HS-5 (cell line): ENCODE results near the gene TMEM89.
A peak's percentile ranks its signal among the peaks of the same experiment; 100 is the strongest.

ENCODE experiments used
- DNase-seq: peaks from one replicate; pipeline ENCODE4 v3.0.0-alpha.2; 2012; ENCODE audit warnings: low read depth

Gene TMEM89

GRCh38 chr3:48621461-48621869 is at the start of gene TMEM89:
Gene TMEM89 (minus strand): TSS chr3:48621769. CDS start chr3:48621756, 13 bp downstream.
- no peak for DNase-seq

- no peak for DNase-seq
These were observed 43.4 kb upstream of the TMEM89 start for GRCh38 chr3:48664929-48665328.

GRCh38 chr3:48664313-48664644 is 42.7 kb upstream of the TMEM89 start:
- DNase-seq: no peak

GRCh38 chr3:48663489-48664312 is 42.1 kb upstream of the TMEM89 start:
- peak; percentile 95 for DNase-seq

- DNase-seq: peak; percentile 61
These were observed 41.4 kb upstream of the TMEM89 start, which contains the start of gene CELSR3 for GRCh38 chr3:48662753-48663488. Gene CELSR3 (minus strand): TSS chr3:48662886. CDS start chr3:48662634, 252 bp downstream.

GRCh38 chr3:48662145-48662752 is 40.7 kb upstream of the TMEM89 start:
- no peak for DNase-seq

- no peak for DNase-seq
These were observed 40.1 kb upstream of the TMEM89 start for GRCh38 chr3:48661501-48662144.

- no peak for DNase-seq
These were observed 39.3 kb upstream of the TMEM89 start for GRCh38 chr3:48660800-48661400.

GRCh38 chr3:48656841-48657281 is 35.3 kb upstream of the TMEM89 start:
- DNase-seq: no peak

GRCh38 chr3:48656061-48656840 is 34.7 kb upstream of the TMEM89 start:
- no peak for DNase-seq

GRCh38 chr3:48655606-48656005 is 34.0 kb upstream of the TMEM89 start:
- no peak for DNase-seq

- no peak for DNase-seq
These were observed 33.5 kb upstream of the TMEM89 start for GRCh38 chr3:48655063-48655462.

GRCh38 chr3:48652923-48653715 is 31.6 kb upstream of the TMEM89 start:
- no peak for DNase-seq

- no peak for DNase-seq
These were observed 30.2 kb upstream of the TMEM89 start for GRCh38 chr3:48651771-48652170.

- no peak for DNase-seq
These were observed 29.2 kb upstream of the TMEM89 start for GRCh38 chr3:48650723-48651122.

GRCh38 chr3:48648188-48648850 is 26.8 kb upstream of the TMEM89 start:
- DNase-seq: no peak

GRCh38 chr3:48647714-48648113 is 26.1 kb upstream of the TMEM89 start:
- DNase-seq: no peak

GRCh38 chr3:48644898-48645760 is 23.6 kb upstream of the TMEM89 start:
- no peak for DNase-seq

- DNase-seq: no peak
These were observed 21.0 kb upstream of the TMEM89 start for GRCh38 chr3:48642605-48643004.
